ENCODE measurements around the gene DNASE2B. TPM values are rescaled to one million over a fixed set of nuclear protein-coding genes. Genes with fewer than 3 reads are reported as not detected.
A peak's percentile ranks its signal among the peaks of the same experiment; 100 is the strongest.

The DNASE2B gene
- total RNA-seq, 4 donors from 2014 or later: 0.29 to 3.2 TPM; not detected in 2

DNA sequence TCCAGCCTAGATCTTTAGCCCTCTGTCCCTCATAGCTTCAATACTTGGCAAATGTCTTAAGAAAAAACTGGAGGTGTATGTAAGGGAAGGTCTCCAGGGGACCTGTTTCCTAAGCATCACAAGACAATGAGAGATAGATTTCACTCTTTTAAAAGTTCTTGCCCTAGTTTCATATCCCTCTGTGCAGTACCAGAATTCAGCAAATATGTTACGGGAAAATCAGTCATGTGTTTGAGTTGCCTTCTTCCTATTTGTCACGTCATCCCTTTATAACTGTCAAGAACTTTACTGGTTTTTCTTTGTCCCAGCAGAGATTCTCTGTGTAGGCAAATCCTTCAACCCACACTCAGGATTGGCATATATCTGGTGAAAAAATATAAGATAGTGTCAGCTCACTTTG, 32.3 kb downstream of the DNASE2B start:
- no peak for TF ChIP-seq CTCF (IDR thresholded peaks at IDR 0.05)
- TF ChIP-seq POLR2A (IDR thresholded peaks at IDR 0.05): no peak
- DNase-seq (ENCODE audit: low spot score in 2 of 2): no peak
- intact Hi-C loops (cut with DNase I; ENCODE audit: low total_unique reads): loop anchor here (10.0 kb wide), 2 partner anchors 296 to 324 kb away; no protein-coding TSS in a partner anchor
- WGBS, 2 donors: 60 to 91% methylated on average over 2 of the region's 2 CpGs
- H3K4me3 ChIP-seq (ENCODE audit: low read depth, poor library complexity, severe bottlenecking): no peak overlapping the region

- intact Hi-C loops (cut with DNase I; ENCODE audit: low total_unique reads): loop anchor here (10.0 kb wide), 2 partner anchors 299 to 321 kb away; no protein-coding TSS in a partner anchor
- TF ChIP-seq CTCF (IDR thresholded peaks at IDR 0.05) (no peak), POLR2A (IDR thresholded peaks at IDR 0.05) (no peak)
- 18 to 28% methylated on average over 11 of the region's 11 CpGs for WGBS, 2 donors
- H3K4me3 ChIP-seq (ENCODE audit: low read depth, poor library complexity, severe bottlenecking): no peak overlapping the region
- DNase-seq (ENCODE audit: low spot score in 2 of 2): peak in 1 of 2 donors; percentile 68
Observed at GRCh38 chr1:84433258-84434080, 35.2 kb downstream of the DNASE2B start.

GRCh38 chr1:84434081-84434769, 35.9 kb downstream of the DNASE2B start:
- WGBS, 2 donors: 63 to 69% methylated on average over 6 of the region's 6 CpGs
- TF ChIP-seq POLR2A (IDR thresholded peaks at IDR 0.05): no peak
- TF ChIP-seq CTCF (IDR thresholded peaks at IDR 0.05): no peak
- no peak for DNase-seq (ENCODE audit: low spot score in 2 of 2)
- intact Hi-C loops (cut with DNase I; ENCODE audit: low total_unique reads): loop anchor here (10.0 kb wide), 2 partner anchors 299 to 321 kb away; no protein-coding TSS in a partner anchor
- no peak overlapping the region for H3K4me3 ChIP-seq (ENCODE audit: low read depth, poor library complexity, severe bottlenecking)

DNA sequence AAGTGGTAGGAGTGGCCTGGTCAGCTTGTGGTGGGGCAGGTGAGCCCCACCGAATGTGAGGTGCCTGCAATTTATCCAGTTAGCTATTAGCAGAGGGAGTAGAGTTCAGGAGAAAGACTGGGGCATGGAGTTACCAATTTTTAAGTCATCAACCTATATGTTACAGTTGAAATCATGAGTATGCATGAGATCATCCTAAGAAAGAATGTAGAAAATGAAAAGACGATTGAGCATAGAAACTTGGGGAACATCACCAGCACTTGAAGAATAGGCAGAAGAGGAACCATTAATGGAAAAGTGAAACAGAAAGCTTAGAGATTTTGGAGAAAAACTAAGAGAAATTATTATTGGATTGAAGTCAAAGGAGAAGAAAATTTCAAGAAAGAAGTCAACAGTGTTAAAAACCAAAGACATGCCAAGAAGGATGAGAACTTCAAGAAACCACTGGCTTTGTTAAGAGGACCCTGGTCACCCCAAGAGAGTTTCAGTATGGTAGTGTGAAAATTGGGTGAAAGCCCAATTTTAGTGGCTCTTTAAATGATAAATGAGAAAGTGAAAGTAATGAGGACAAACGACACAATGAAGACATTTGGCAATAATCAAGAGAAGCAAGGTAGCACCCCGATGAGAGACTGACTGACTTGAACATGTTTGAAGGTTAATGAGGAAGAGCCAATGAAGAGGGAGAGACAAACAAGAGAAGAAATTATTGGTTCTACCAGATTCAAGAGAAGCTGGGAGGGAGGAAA, 36.7 kb downstream of the DNASE2B start:
- no peak for DNase-seq (ENCODE audit: low spot score in 2 of 2)
- 35 to 44% methylated on average over 4 of the region's 4 CpGs for WGBS, 2 donors
- no peak overlapping the region for H3K4me3 ChIP-seq (ENCODE audit: low read depth, poor library complexity, severe bottlenecking)
- intact Hi-C loops (cut with DNase I; ENCODE audit: low total_unique reads): loop anchor here (10.0 kb wide), 2 partner anchors 300 to 320 kb away; no protein-coding TSS in a partner anchor
- TF ChIP-seq POLR2A (IDR thresholded peaks at IDR 0.05) (no peak), CTCF (IDR thresholded peaks at IDR 0.05) (no peak)

DNA sequence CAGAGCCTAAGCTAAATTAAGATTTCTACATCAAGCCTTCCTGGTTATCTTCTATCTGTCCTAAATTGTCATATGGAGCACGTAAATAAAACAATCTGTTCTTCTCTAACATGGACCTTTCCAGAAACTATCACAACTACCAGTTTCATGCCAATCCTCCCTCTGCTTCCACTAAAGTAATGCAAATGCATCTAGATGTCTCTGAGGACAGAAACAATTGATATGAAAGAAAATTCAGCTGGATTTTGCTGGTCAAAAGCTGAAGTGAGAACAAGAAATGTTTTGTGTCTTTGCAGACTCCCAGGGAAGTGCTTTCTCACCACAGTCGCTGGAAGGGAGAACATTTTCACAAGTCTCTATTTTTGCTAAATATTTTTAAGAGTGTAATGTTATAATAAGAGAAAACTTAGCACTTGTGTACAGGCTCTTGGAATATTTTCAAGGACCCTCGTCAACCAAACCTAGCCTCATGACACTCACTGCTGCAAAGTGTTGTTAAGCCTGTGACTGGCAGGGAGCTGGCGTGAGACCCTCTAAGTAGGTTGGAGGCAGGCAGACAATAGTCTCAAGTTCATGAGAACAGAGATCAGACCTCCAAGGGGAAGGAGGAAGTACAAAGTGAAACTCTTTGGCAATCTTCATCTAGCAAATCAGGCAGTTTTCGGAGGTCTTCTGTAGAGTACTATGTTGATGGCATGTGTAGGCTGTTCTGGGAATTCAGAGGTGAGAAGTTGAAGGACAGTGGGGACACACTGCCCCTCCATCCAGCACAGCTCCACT, 38.8 kb downstream of the DNASE2B start:
- H3K4me3 ChIP-seq (ENCODE audit: low read depth, poor library complexity, severe bottlenecking): no peak overlapping the region
- WGBS, 2 donors: 67 to 73% methylated on average over 5 of the region's 5 CpGs
- intact Hi-C loops (cut with DNase I; ENCODE audit: low total_unique reads): loop anchor here (10.0 kb wide), 2 partner anchors 302 to 318 kb away; no protein-coding TSS in a partner anchor
- DNase-seq (ENCODE audit: low spot score in 2 of 2): no peak
- TF ChIP-seq POLR2A (IDR thresholded peaks at IDR 0.05): no peak
- no peak for TF ChIP-seq CTCF (IDR thresholded peaks at IDR 0.05)

Data from lower leg skin (tissue), 4 donors.